ENCODE data around the gene MEOX1. TPM values are rescaled to one million over a fixed set of nuclear protein-coding genes. Genes with fewer than 3 reads are reported as not detected.

Gene MEOX1
- total and polyA plus RNA-seq, 2 of the 13 experiments (the other 11 are each of a cell fraction or from before 2014, with no cell fraction given) = not detected

GRCh38 chr17:43645765-43646481 lies 15.8 kb downstream of the MEOX1 start:
- BruUV-seq (replicated peaks) = no TSS peak
- no peaks in the 10 kb centered on the region for H3K79me2 ChIP-seq (ENCODE audit: insufficient read depth, low read length)
- H3K4me2 ChIP-seq (ENCODE audit: low read depth, low read length) = no peak overlapping the region
- peaks cover 9 to 46% of the 10 kb centered on the region in 2 experiments for H3K27me3 ChIP-seq (ENCODE audit: control insufficient read depth in 1 of 2, insufficient read depth in 2 of 2, low read length in 2 of 2)
- TF ChIP-seq MED8 (CRISPR knock-in tag; IDR thresholded peaks at IDR 0.05; ENCODE audit: insufficient replicate concordance) (no peak), ZNF383 (CRISPR knock-in tag; IDR thresholded peaks at IDR 0.05; ENCODE audit: borderline replicate concordance) (no peak), DBP (CRISPR knock-in tag; IDR thresholded peaks at IDR 0.05; ENCODE audit: not compliant biosample characterization) (no peak), ZNF784 (CRISPR knock-in tag; IDR thresholded peaks at IDR 0.05; ENCODE audit: borderline replicate concordance) (no peak), MIER2 (CRISPR knock-in tag; IDR thresholded peaks at IDR 0.05) (no peak), RARG (CRISPR knock-in tag; IDR thresholded peaks at IDR 0.05; ENCODE audit: low read depth) (no peak), KDM1A (CRISPR knock-in tag; IDR thresholded peaks at IDR 0.05) (no peak), ZNF720 (CRISPR knock-in tag; IDR thresholded peaks at IDR 0.05) (no peak), MYNN (CRISPR knock-in tag; IDR thresholded peaks at IDR 0.05; ENCODE audit: low read depth) (no peak), ZNF460 (CRISPR knock-in tag; IDR thresholded peaks at IDR 0.05; ENCODE audit: borderline replicate concordance) (no peak), SIX4 (CRISPR knock-in tag; IDR thresholded peaks at IDR 0.05) (no peak), ZNF281 (CRISPR knock-in tag; IDR thresholded peaks at IDR 0.05; ENCODE audit: borderline replicate concordance) (no peak), NCOA5 (CRISPR knock-in tag; IDR thresholded peaks at IDR 0.05) (no peak), SAFB2 (CRISPR knock-in tag; IDR thresholded peaks at IDR 0.05; ENCODE audit: borderline replicate concordance, low read depth) (no peak), DMAP1 (CRISPR knock-in tag; IDR thresholded peaks at IDR 0.05) (no peak), SMARCE1 (IDR thresholded peaks at IDR 0.05; ENCODE audit: borderline replicate concordance) (no peak)
- 0 out of 2 replicates have a peak, but pooled peaks cover under 1% of the 10 kb centered on the region for H3K4me1 ChIP-seq (ENCODE audit: insufficient read depth, low read length)
- intact Hi-C loops (cut with micrococcal nuclease; ENCODE audit: unreplicated experiment) = no loop called here
- in situ Hi-C loops (cut with HindIII; ENCODE audit: extremely low pct_ligation_motif_present, low pct_unique_long_range_greater_than_20kb) = no loop called here
- CTCF ChIA-PET (ENCODE audit: low intra/inter-chr PET ratio, low total read pairs) = no interaction called here
- no peaks in the 10 kb centered on the region for H3K36me3 ChIP-seq (replicated peaks in 1 of 2; ENCODE audit: control insufficient read depth in 1 of 2, insufficient read depth in 2 of 2, low read length in 2 of 2)
- no peak; the same call in 2 of the 3 replicates for ATAC-seq
- POLR2A ChIA-PET = no interaction called here
- H3K9me3 ChIP-seq (ENCODE audit: low read length) = no peaks in the 10 kb centered on the region
- no peaks in the 10 kb centered on the region for H4K20me1 ChIP-seq (ENCODE audit: insufficient read depth, low read length)
- DNase-seq (ENCODE audit: low spot score) = no peak
- no peak for FAIRE-seq
- H2AFZ ChIP-seq (ENCODE audit: low read length) = no peak overlapping the region
- H3K4me3 ChIP-seq (replicated peaks in 1 of 3; ENCODE audit: insufficient read depth in 1 of 3, low read depth in 2 of 3, low read length in 3 of 3) = no peak overlapping the region
- H3K9ac ChIP-seq (ENCODE audit: insufficient read depth, low read depth, low read length) = no peak overlapping the region
- WGBS (ENCODE audit: low lambda C conversion rate) = 79% methylated on average over 54 of the region's 72 CpGs
- H3K27ac ChIP-seq (ENCODE audit: extremely low read length, insufficient read depth, low read length) = no peak overlapping the region
